ENCODE results near the gene ATP11A. TPM values are rescaled to one million over a fixed set of nuclear protein-coding genes. Genes with fewer than 3 reads are reported as not detected.

Gene ATP11A
- total RNA-seq, 1 experiment from 2014 or later, result 65.3 TPM

DNA sequence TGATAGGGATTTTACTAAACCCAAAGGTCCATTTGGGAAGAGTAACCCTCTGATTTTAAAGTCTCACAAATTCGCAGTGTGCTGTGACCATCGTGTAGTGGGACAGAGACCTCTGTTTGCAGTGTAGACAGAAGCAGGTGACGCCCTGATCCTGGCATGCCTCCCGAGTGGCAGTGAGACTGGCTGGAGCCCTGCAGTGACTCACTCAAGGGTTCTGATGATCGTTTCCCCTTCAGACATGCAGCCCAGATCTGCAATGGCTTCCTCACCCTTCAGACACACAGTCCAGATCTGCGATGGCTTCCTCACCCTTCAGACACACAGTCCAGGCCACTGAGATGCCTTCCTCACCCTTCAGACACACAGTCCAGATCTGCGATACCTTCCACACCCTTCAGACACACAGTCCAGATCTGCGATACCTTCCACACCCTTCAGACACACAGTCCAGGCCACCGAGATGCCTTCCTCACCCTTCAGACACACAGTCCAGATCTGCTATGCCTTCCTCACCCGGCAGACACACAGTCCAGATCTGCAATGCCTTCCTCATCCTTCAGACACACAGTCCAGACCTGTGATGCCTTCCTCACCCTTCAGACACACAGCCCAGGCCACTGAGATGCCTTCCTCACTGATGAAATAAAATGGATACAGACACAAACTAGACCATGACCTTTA lies 125.2 kb downstream of the ATP11A start:
- no peak overlapping the region for H2BK15ac ChIP-seq (ENCODE audit: low read depth, low read length)
- no peak overlapping the region for H4K5ac ChIP-seq (ENCODE audit: insufficient read length, low read depth, low read length)
- no peak overlapping the region for H2AFZ ChIP-seq (ENCODE audit: low read length)
- H3K23ac ChIP-seq (ENCODE audit: insufficient read length, low read depth, low read length), result no peak overlapping the region
- no peak overlapping the region for H3T11ph ChIP-seq (ENCODE audit: low read length)
- H2AK5ac ChIP-seq (ENCODE audit: insufficient read length, low read length), result no peak overlapping the region
- H3K27me3 Mint-ChIP-seq (ENCODE audit: low read depth), result no peaks in the 10 kb centered on the region
- no peak overlapping the region for H4K8ac ChIP-seq (replicated peaks; ENCODE audit: insufficient read length, low read depth, low read length)
- no peaks in the 10 kb centered on the region for H3K27me3 ChIP-seq (ENCODE audit: insufficient read depth, low read length)
- TF ChIP-seq CTCF (conservative IDR thresholded peaks at IDR 0.05), result no peak
- peaks cover 15 to 37% of the 10 kb centered on the region in 2 experiments for H3K9me3 Mint-ChIP-seq
- H3K27ac Mint-ChIP-seq, result no peak overlapping the region; a peak in 1 of 7 replicates
- no peak overlapping the region for H3K18ac ChIP-seq (ENCODE audit: insufficient read length, low read depth, low read length)
- no peak for DNase-seq
- H3K9me3 ChIP-seq (ENCODE audit: control insufficient read depth, low read depth, low read length), result peaks cover 16% of the 10 kb centered on the region
- H2BK12ac ChIP-seq (ENCODE audit: insufficient read length, low read depth, low read length), result no peak overlapping the region
- H3K9ac ChIP-seq (ENCODE audit: extremely low read depth, insufficient read length, low read length), result no peak overlapping the region
- WGBS (ENCODE audit: extremely low coverage, insufficient read length, low lambda C conversion rate), result no CpG with 5 or more reads among the region's 10 CpGs
- no peaks in the 10 kb centered on the region for H3K4me1 ChIP-seq (ENCODE audit: insufficient read depth, low read length)
- H2BK120ac ChIP-seq (ENCODE audit: low read depth, low read length, poor library complexity, severe bottlenecking), result no peak overlapping the region
- no peak overlapping the region for H3K27ac ChIP-seq (ENCODE audit: insufficient read length, low read depth, low read length)
- H3K79me1 ChIP-seq (ENCODE audit: insufficient read depth, low read depth, low read length, poor library complexity, severe bottlenecking), result no peaks in the 10 kb centered on the region
- H3K4me3 Mint-ChIP-seq, result no peak overlapping the region
- H3K14ac ChIP-seq (ENCODE audit: insufficient read depth, low read length), result no peak overlapping the region
- no peak overlapping the region for H4K91ac ChIP-seq (ENCODE audit: insufficient read length, low read depth, low read length)
- peaks cover 75 to 82% (median 82%) of the 10 kb centered on the region in 3 experiments for H3K36me3 Mint-ChIP-seq (ENCODE audit: insufficient read depth in 1 of 3, low read depth in 3 of 3)
- no peaks in the 10 kb centered on the region for H3K23me2 ChIP-seq (ENCODE audit: insufficient read length, low read depth, low read length, poor library complexity, severe bottlenecking)
- H2BK20ac ChIP-seq (ENCODE audit: low read depth, low read length, poor library complexity, severe bottlenecking), result no peak overlapping the region
- no peaks in the 10 kb centered on the region for H4K20me1 ChIP-seq (ENCODE audit: control insufficient read depth, insufficient read depth, insufficient read length)
- no peak overlapping the region for H3K4ac ChIP-seq (ENCODE audit: low read depth, low read length)
- no peak overlapping the region for H3K4me2 ChIP-seq (ENCODE audit: insufficient read depth, insufficient read length, low read length)
- no peak overlapping the region for H3K56ac ChIP-seq (ENCODE audit: insufficient read length, low read depth, low read length)
- no peak overlapping the region for H2BK5ac ChIP-seq (ENCODE audit: insufficient read length, low read length)
- no peaks in the 10 kb centered on the region for H3K79me2 ChIP-seq (ENCODE audit: insufficient read depth, low read length)
- no peaks in the 10 kb centered on the region for H3K4me1 Mint-ChIP-seq

Measured in H9 (cell line).